Measurements from ENCODE around the gene TNPO1. TPM values are rescaled to one million over a fixed set of nuclear protein-coding genes. Genes with fewer than 3 reads are reported as not detected.

The TNPO1 gene
- polyA plus RNA-seq, 2 of the 4 experiments (the other 2 are of a cell fraction): 199 to 350 TPM

DNA sequence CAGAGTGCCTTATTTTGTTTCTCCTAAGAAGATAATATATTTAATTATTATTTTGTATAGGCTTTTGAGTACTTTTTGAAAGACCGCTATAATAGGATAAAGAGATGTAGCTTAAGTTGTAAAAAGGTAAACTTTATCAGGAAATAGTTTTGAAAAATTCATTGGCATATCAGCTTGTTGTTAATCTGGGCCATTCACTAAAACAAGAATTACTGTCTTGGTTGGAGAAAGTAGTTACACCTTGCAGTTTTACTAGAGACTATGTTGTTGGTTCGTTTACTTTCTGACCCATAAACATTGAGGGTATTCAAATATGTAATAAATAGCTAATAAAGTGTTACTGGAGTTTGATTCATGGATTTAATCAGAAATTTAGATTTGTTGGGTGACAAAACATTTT, 33.7 kb downstream of the TNPO1 start:
- CTCF ChIA-PET: interaction anchor here (1.1 kb wide), 1 partner anchor 31 kb away, joined by 4 read pairs; no protein-coding TSS in a partner anchor
- peaks cover 63% of the 10 kb centered on the region for H3K4me1 ChIP-seq
- TF ChIP-seq, protein P1, sequence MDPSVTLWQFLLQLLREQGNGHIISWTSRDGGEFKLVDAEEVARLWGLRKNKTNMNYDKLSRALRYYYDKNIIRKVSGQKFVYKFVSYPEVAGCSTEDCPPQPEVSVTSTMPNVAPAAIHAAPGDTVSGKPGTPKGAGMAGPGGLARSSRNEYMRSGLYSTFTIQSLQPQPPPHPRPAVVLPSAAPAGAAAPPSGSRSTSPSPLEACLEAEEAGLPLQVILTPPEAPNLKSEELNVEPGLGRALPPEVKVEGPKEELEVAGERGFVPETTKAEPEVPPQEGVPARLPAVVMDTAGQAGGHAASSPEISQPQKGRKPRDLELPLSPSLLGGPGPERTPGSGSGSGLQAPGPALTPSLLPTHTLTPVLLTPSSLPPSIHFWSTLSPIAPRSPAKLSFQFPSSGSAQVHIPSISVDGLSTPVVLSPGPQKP (IDR thresholded peaks at IDR 0.05; ENCODE audit: low read depth, low read length): no peak
- no peak for TF ChIP-seq EHMT2 (IDR thresholded peaks at IDR 0.05; ENCODE audit: low read depth)
- TF ChIP-seq SMC3 (IDR thresholded peaks at IDR 0.05): no peak
- no peak for TF ChIP-seq FOSL2 (IDR thresholded peaks at IDR 0.05)
- TF ChIP-seq FOSL2 (CRISPR knock-in tag; IDR thresholded peaks at IDR 0.05): no peak
- no peak for TF ChIP-seq PBX3 (IDR thresholded peaks at IDR 0.05)
- TF ChIP-seq HES2 (IDR thresholded peaks at IDR 0.05): no peak
- POLR2A ChIA-PET: interaction anchor here (1.6 to 2.3 kb wide), 2 partner anchors 31 to 239 kb away, joined by 4 to 7 read pairs; no protein-coding TSS in a partner anchor
- H3K27ac ChIP-seq: peak overlapping the region; percentile 95 to 100
- peak overlapping the region; percentile 93 for H3K4me2 ChIP-seq
- WGBS (ENCODE audit: missing lambda C conversion rate): 3% methylated on average over 2 of the region's 2 CpGs
- peak overlapping the region; percentile 82 for H3K4me3 ChIP-seq
- no peak for ATAC-seq
- no peaks in the 10 kb centered on the region for H3K9me3 ChIP-seq
- no peak for DNase-seq (ENCODE audit: low read depth in 1 of 2, low spot score in 1 of 2)
- FAIRE-seq: no peak

- ATAC-seq: no peak
- CTCF ChIA-PET: interaction anchor here (0.6 to 1.0 kb wide), 2 partner anchors 8 to 33 kb away, joined by 3 to 4 read pairs; no protein-coding TSS in a partner anchor
- TF ChIP-seq SREBF2 (IDR thresholded peaks at IDR 0.05) (no peak), SMC3 (IDR thresholded peaks at IDR 0.05) (no peak), HOXB13 (CRISPR knock-in tag; IDR thresholded peaks at IDR 0.05; ENCODE audit: low read depth) (no peak), EHF (CRISPR knock-in tag; IDR thresholded peaks at IDR 0.05) (no peak), CEBPB (IDR thresholded peaks at IDR 0.05) (peak; percentile 84 to 94), KDM5A (IDR thresholded peaks at IDR 0.05) (no peak)
- DNase-seq (ENCODE audit: low read depth in 1 of 2, low spot score in 1 of 2): no peak
- H3K27ac ChIP-seq: no peak overlapping the region
- H3K4me1 ChIP-seq: peaks cover 62% of the 10 kb centered on the region
- FAIRE-seq: no peak
- no peaks in the 10 kb centered on the region for H3K9me3 ChIP-seq
- peak overlapping the region; percentile 82; the same call in 2 of the 3 replicates for H3K4me3 ChIP-seq
- 71% methylated on average over 4 of the region's 4 CpGs for WGBS (ENCODE audit: missing lambda C conversion rate)
- POLR2A ChIA-PET: interaction anchor here (1.2 kb wide), 1 partner anchor 10 kb away, joined by 4 read pairs; no protein-coding TSS in a partner anchor
- H3K4me2 ChIP-seq: peak overlapping the region; percentile 93
Measured at GRCh38 chr5:72852356-72852755, 35.9 kb downstream of the TNPO1 start.

DNA sequence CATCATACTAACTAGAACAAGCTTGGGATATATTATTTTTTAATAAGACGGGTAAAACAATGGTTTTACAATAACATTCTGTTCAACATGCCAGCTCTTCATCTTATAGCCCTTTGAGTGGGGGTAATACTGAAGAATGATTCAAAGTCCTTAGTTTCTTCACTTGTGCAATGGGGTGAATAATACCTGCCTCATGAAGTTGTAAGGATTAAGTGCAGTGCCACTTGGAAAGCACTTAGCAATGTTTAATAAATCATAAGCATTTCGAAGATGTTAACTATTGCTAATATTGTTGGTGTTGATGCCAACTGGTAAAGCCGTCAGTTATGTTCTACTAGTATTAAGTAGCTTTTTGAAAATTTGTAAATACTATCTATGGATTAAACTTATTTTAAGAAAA, 38.0 kb downstream of the TNPO1 start:
- Histone ChIP-seq H3K4me3 (peak overlapping the region; percentile 7; the same call in 1 of the 3 replicates), H3K4me1 (peaks cover 73% of the 10 kb centered on the region), H3K4me2 (peak overlapping the region; percentile 93), H3K27ac (no peak overlapping the region), H3K9me3 (no peaks in the 10 kb centered on the region)
- TF ChIP-seq TFCP2L1 (CRISPR knock-in tag; IDR thresholded peaks at IDR 0.05) (0 out of 2 replicates have a peak, but pooled peaks have one; percentile 26), ZNF302 (CRISPR knock-in tag; IDR thresholded peaks at IDR 0.05) (no peak), TP53 (CRISPR knock-in tag; IDR thresholded peaks at IDR 0.05) (0 out of 2 replicates have a peak, but pooled peaks have one; percentile 49)
- ATAC-seq (no peak), FAIRE-seq (peak; percentile 82), DNase-seq (ENCODE audit: low read depth in 1 of 2, low spot score in 1 of 2) (no peak)
- ChIA-PET POLR2A (no interaction called here), CTCF (interaction anchor here (1.2 kb wide), 1 partner anchor 14 kb away, joined by 4 read pairs; no protein-coding TSS in a partner anchor)
- WGBS (ENCODE audit: missing lambda C conversion rate): 78% methylated on average over 3 of the region's 3 CpGs

- CTCF ChIA-PET: interaction anchor here (1.2 kb wide), 1 partner anchor 25 kb away, joined by 3 read pairs; no protein-coding TSS in a partner anchor
Measured at GRCh38 chr5:72855821-72856220, 39.4 kb downstream of the TNPO1 start.

More at GRCh38 chr5:72855821-72856220, 39.4 kb downstream of the TNPO1 start:
- no peak overlapping the region for H3K4me3 ChIP-seq
- no peak overlapping the region for H3K27ac ChIP-seq
- DNase-seq (ENCODE audit: low read depth in 1 of 2, low spot score in 1 of 2) (no peak), FAIRE-seq (no peak), ATAC-seq (no peak)
- no peaks in the 10 kb centered on the region for H3K9me3 ChIP-seq
- no peak for TF ChIP-seq HEYL (CRISPR knock-in tag; IDR thresholded peaks at IDR 0.05)
- TF ChIP-seq EHMT2 (IDR thresholded peaks at IDR 0.05; ENCODE audit: low read depth): no peak
- no peak for TF ChIP-seq RARB (CRISPR knock-in tag; IDR thresholded peaks at IDR 0.05)
- TF ChIP-seq HDAC2 (IDR thresholded peaks at IDR 0.05): no peak
- no peak for TF ChIP-seq MAFK (IDR thresholded peaks at IDR 0.05; ENCODE audit: partially characterized antibody)
- TF ChIP-seq SMC3 (IDR thresholded peaks at IDR 0.05): no peak
- no peak for TF ChIP-seq REST (IDR thresholded peaks at IDR 0.05)
- no peak for TF ChIP-seq POLR2AphosphoS2 (conservative IDR thresholded peaks at IDR 0.05; ENCODE audit: low read length)
- no peak for TF ChIP-seq ZSCAN20 (CRISPR knock-in tag; IDR thresholded peaks at IDR 0.05)
- POLR2A ChIA-PET: no interaction called here
- H3K4me1 ChIP-seq: peaks cover 84% of the 10 kb centered on the region
- 0 out of 3 replicates have a peak overlapping the region, but pooled peaks have one; percentile 93 for H3K4me2 ChIP-seq
- WGBS (ENCODE audit: missing lambda C conversion rate): 93% methylated on average over 2 of the region's 2 CpGs

Data from A549 (cell line).